SK-N-SH (cell line): ENCODE results near the gene ATP8B1.

Experiments
- EP300 ChIP-seq, 2 experiments: IDR thresholded peaks; 2 replicates each; pipeline versions ENCODE4 v1.4.0 to v1.6.1; 2012; ENCODE audit warnings: borderline replicate concordance in 1 of 2, low read depth in 1 of 2, low read length in 1 of 2
- POLR2AphosphoS5 ChIP-seq: IDR thresholded peaks from 2 replicates; pipeline ENCODE4 v1.6.1; 2012; ENCODE audit warnings: low read depth, low read length
- SIN3A ChIP-seq: IDR thresholded peaks from 2 replicates; pipeline ENCODE4 v1.6.1; 2012; ENCODE audit warnings: low read depth, mild to moderate bottlenecking, low read length, moderate library complexity, borderline replicate concordance
- TAF1 ChIP-seq: IDR thresholded peaks from 2 replicates; pipeline ENCODE4 v1.6.1; 2012; ENCODE audit warnings: low read depth, mild to moderate bottlenecking, low read length, moderate library complexity, borderline replicate concordance

- no peak for TF ChIP-seq SIN3A
- TF ChIP-seq POLR2AphosphoS5, result no peak
- TF ChIP-seq EP300 (IDR thresholded peaks at IDR 0.05; ENCODE audit: borderline replicate concordance in 1 of 2, low read depth in 1 of 2, low read length in 1 of 2), result no peak
- no peak for TF ChIP-seq TAF1
Observed at GRCh38 chr18:57728941-57729511, 74.1 kb downstream of the ATP8B1 start.
